ENCODE data around the gene BIN1.

Gene BIN1

GRCh38 chr2:127096718-127097470 lies 10.1 kb downstream of the BIN1 start:
- Histone ChIP-seq H3K36me3 (ENCODE audit: control insufficient read depth, insufficient read depth, low read length) (no peaks in the 10 kb centered on the region), H3K4me3 (ENCODE audit: low read length) (no peak overlapping the region), H3K27me3 (ENCODE audit: control insufficient read depth, insufficient read depth, low read length) (no peaks in the 10 kb centered on the region), H3K27ac (ENCODE audit: low read length) (no peak overlapping the region), H3K4me1 (ENCODE audit: control insufficient read depth, insufficient read depth, low read length) (peaks cover 9% of the 10 kb centered on the region; the same call in 1 of the 2 replicates), H3K9me3 (ENCODE audit: control insufficient read depth, insufficient read depth, low read length) (no peaks in the 10 kb centered on the region)
- no peak for DNase-seq (ENCODE audit: low read depth, low spot score)
- WGBS (ENCODE audit: insufficient coverage, insufficient read length) = no CpG with 5 or more reads among the region's 15 CpGs

GRCh38 chr2:127096280-127096679 lies 10.7 kb downstream of the BIN1 start:
- Histone ChIP-seq H3K4me1 (ENCODE audit: control insufficient read depth, insufficient read depth, low read length) (peaks cover 9% of the 10 kb centered on the region; the same call in 1 of the 2 replicates), H3K36me3 (ENCODE audit: control insufficient read depth, insufficient read depth, low read length) (no peaks in the 10 kb centered on the region), H3K27me3 (ENCODE audit: control insufficient read depth, insufficient read depth, low read length) (no peaks in the 10 kb centered on the region), H3K9me3 (ENCODE audit: control insufficient read depth, insufficient read depth, low read length) (no peaks in the 10 kb centered on the region), H3K27ac (ENCODE audit: low read length) (no peak overlapping the region), H3K4me3 (ENCODE audit: low read length) (no peak overlapping the region)
- no CpG with 5 or more reads among the region's 9 CpGs for WGBS (ENCODE audit: insufficient coverage, insufficient read length)
- no peak for DNase-seq (ENCODE audit: low read depth, low spot score)

- Histone ChIP-seq H3K36me3 (ENCODE audit: control insufficient read depth, insufficient read depth, low read length) (no peaks in the 10 kb centered on the region), H3K4me3 (ENCODE audit: low read length) (no peak overlapping the region), H3K27me3 (ENCODE audit: control insufficient read depth, insufficient read depth, low read length) (no peaks in the 10 kb centered on the region), H3K4me1 (ENCODE audit: control insufficient read depth, insufficient read depth, low read length) (peaks cover 9% of the 10 kb centered on the region; the same call in 1 of the 2 replicates), H3K27ac (ENCODE audit: low read length) (no peak overlapping the region), H3K9me3 (ENCODE audit: control insufficient read depth, insufficient read depth, low read length) (no peaks in the 10 kb centered on the region)
- no CpG with 5 or more reads among the region's 8 CpGs for whole genome bisulfite sequencing (ENCODE audit: insufficient coverage, insufficient read length)
- DNase-seq (ENCODE audit: low read depth, low spot score) = no peak
Observed at GRCh38 chr2:127095784-127096183, 11.2 kb downstream of the BIN1 start.

GRCh38 chr2:127095367-127095641 lies 11.7 kb downstream of the BIN1 start:
- H3K4me3 ChIP-seq (ENCODE audit: low read length) = no peak overlapping the region
- no peak for DNase-seq (ENCODE audit: low read depth, low spot score)
- H3K36me3 ChIP-seq (ENCODE audit: control insufficient read depth, insufficient read depth, low read length) = no peaks in the 10 kb centered on the region
- H3K27ac ChIP-seq (ENCODE audit: low read length) = no peak overlapping the region
- no peaks in the 10 kb centered on the region for H3K9me3 ChIP-seq (ENCODE audit: control insufficient read depth, insufficient read depth, low read length)
- H3K4me1 ChIP-seq (ENCODE audit: control insufficient read depth, insufficient read depth, low read length) = peaks cover 11% of the 10 kb centered on the region; the same call in 1 of the 2 replicates
- no CpG with 5 or more reads among the region's 2 CpGs for WGBS (ENCODE audit: insufficient coverage, insufficient read length)
- H3K27me3 ChIP-seq (ENCODE audit: control insufficient read depth, insufficient read depth, low read length) = no peaks in the 10 kb centered on the region

- DNase-seq (ENCODE audit: low read depth, low spot score) = no peak
- no CpG with 5 or more reads among the region's 17 CpGs for WGBS (ENCODE audit: insufficient coverage, insufficient read length)
Observed at GRCh38 chr2:127094509-127095366, 12.2 kb downstream of the BIN1 start.

GRCh38 chr2:127093648-127094210 lies 13.2 kb downstream of the BIN1 start:
- Histone ChIP-seq H3K27me3 (ENCODE audit: control insufficient read depth, insufficient read depth, low read length) (no peaks in the 10 kb centered on the region), H3K27ac (ENCODE audit: low read length) (no peak overlapping the region), H3K36me3 (ENCODE audit: control insufficient read depth, insufficient read depth, low read length) (no peaks in the 10 kb centered on the region), H3K4me3 (ENCODE audit: low read length) (no peak overlapping the region), H3K4me1 (ENCODE audit: control insufficient read depth, insufficient read depth, low read length) (peaks cover 9% of the 10 kb centered on the region; the same call in 1 of the 2 replicates), H3K9me3 (ENCODE audit: control insufficient read depth, insufficient read depth, low read length) (no peaks in the 10 kb centered on the region)
- DNase-seq (ENCODE audit: low read depth, low spot score) = no peak
- WGBS (ENCODE audit: insufficient coverage, insufficient read length) = no CpG with 5 or more reads among the region's 15 CpGs

More at GRCh38 chr2:127094509-127095366, 12.2 kb downstream of the BIN1 start:
- Histone ChIP-seq H3K27me3 (ENCODE audit: control insufficient read depth, insufficient read depth, low read length) (no peaks in the 10 kb centered on the region), H3K36me3 (ENCODE audit: control insufficient read depth, insufficient read depth, low read length) (no peaks in the 10 kb centered on the region), H3K4me1 (ENCODE audit: control insufficient read depth, insufficient read depth, low read length) (peaks cover 11% of the 10 kb centered on the region; the same call in 1 of the 2 replicates), H3K9me3 (ENCODE audit: control insufficient read depth, insufficient read depth, low read length) (no peaks in the 10 kb centered on the region), H3K27ac (ENCODE audit: low read length) (no peak overlapping the region), H3K4me3 (ENCODE audit: low read length) (no peak overlapping the region)

GRCh38 chr2:127092901-127093516 lies 13.9 kb downstream of the BIN1 start:
- Histone ChIP-seq H3K36me3 (ENCODE audit: control insufficient read depth, insufficient read depth, low read length) (no peaks in the 10 kb centered on the region), H3K4me1 (ENCODE audit: control insufficient read depth, insufficient read depth, low read length) (peaks cover 9% of the 10 kb centered on the region; the same call in 1 of the 2 replicates), H3K4me3 (ENCODE audit: low read length) (no peak overlapping the region), H3K27ac (ENCODE audit: low read length) (no peak overlapping the region), H3K27me3 (ENCODE audit: control insufficient read depth, insufficient read depth, low read length) (no peaks in the 10 kb centered on the region), H3K9me3 (ENCODE audit: control insufficient read depth, insufficient read depth, low read length) (no peaks in the 10 kb centered on the region)
- no CpG with 5 or more reads among the region's 5 CpGs for WGBS (ENCODE audit: insufficient coverage, insufficient read length)
- DNase-seq (ENCODE audit: low read depth, low spot score) = no peak

- peaks cover 12% of the 10 kb centered on the region for H3K4me1 ChIP-seq (ENCODE audit: control insufficient read depth, insufficient read depth, low read length)
- H3K9me3 ChIP-seq (ENCODE audit: control insufficient read depth, insufficient read depth, low read length) = no peaks in the 10 kb centered on the region
- WGBS (ENCODE audit: insufficient coverage, insufficient read length) = no CpG with 5 or more reads among the region's 6 CpGs
- H3K27ac ChIP-seq (ENCODE audit: low read length) = no peak overlapping the region
- H3K27me3 ChIP-seq (ENCODE audit: control insufficient read depth, insufficient read depth, low read length) = no peaks in the 10 kb centered on the region
- no peak overlapping the region for H3K4me3 ChIP-seq (ENCODE audit: low read length)
- no peak for DNase-seq (ENCODE audit: low read depth, low spot score)
- no peaks in the 10 kb centered on the region for H3K36me3 ChIP-seq (ENCODE audit: control insufficient read depth, insufficient read depth, low read length)
Observed at GRCh38 chr2:127092306-127092705, 14.6 kb downstream of the BIN1 start.

- H3K27ac ChIP-seq (ENCODE audit: low read length) = no peak overlapping the region
- no peaks in the 10 kb centered on the region for H3K27me3 ChIP-seq (ENCODE audit: control insufficient read depth, insufficient read depth, low read length)
- no CpG with 5 or more reads among the region's 6 CpGs for whole genome bisulfite sequencing (ENCODE audit: insufficient coverage, insufficient read length)
- no peak overlapping the region for H3K4me3 ChIP-seq (ENCODE audit: low read length)
- no peaks in the 10 kb centered on the region for H3K9me3 ChIP-seq (ENCODE audit: control insufficient read depth, insufficient read depth, low read length)
- no peaks in the 10 kb centered on the region for H3K36me3 ChIP-seq (ENCODE audit: control insufficient read depth, insufficient read depth, low read length)
- DNase-seq (ENCODE audit: low read depth, low spot score) = no peak
- peaks cover 11% of the 10 kb centered on the region for H3K4me1 ChIP-seq (ENCODE audit: control insufficient read depth, insufficient read depth, low read length)
Observed at GRCh38 chr2:127091886-127092285, 15.1 kb downstream of the BIN1 start.

- no peaks in the 10 kb centered on the region for H3K36me3 ChIP-seq (ENCODE audit: control insufficient read depth, insufficient read depth, low read length)
- WGBS (ENCODE audit: insufficient coverage, insufficient read length) = no CpG with 5 or more reads among the region's 5 CpGs
- H3K27me3 ChIP-seq (ENCODE audit: control insufficient read depth, insufficient read depth, low read length) = no peaks in the 10 kb centered on the region
- no peaks in the 10 kb centered on the region for H3K9me3 ChIP-seq (ENCODE audit: control insufficient read depth, insufficient read depth, low read length)
- H3K4me1 ChIP-seq (ENCODE audit: control insufficient read depth, insufficient read depth, low read length) = peaks cover 11% of the 10 kb centered on the region
- DNase-seq (ENCODE audit: low read depth, low spot score) = no peak
- H3K4me3 ChIP-seq (ENCODE audit: low read length) = no peak overlapping the region
- H3K27ac ChIP-seq (ENCODE audit: low read length) = no peak overlapping the region
Observed at GRCh38 chr2:127091148-127091547, 15.8 kb downstream of the BIN1 start.

All from iPS DF 6.9 (cell line).